Kidney (tissue), 14 donors: Measurements from ENCODE around the gene GRID1. TPM values are rescaled to one million over a fixed set of nuclear protein-coding genes. Genes with fewer than 3 reads are reported as not detected.

Source experiments
- DNase-seq, 5 donors: peaks; one replicate each; pipeline ENCODE4 v3.0.0-alpha.2; 2013 to 2020
- FAIRE-seq: peaks from 2 replicates; lab custom pipeline; 2012; peaks lifted over from hg19 to GRCh38; lab: Jason Lieb, UNC
- H3K27ac ChIP-seq, 2 donors: one replicate each; pipeline ENCODE4 v1.7.0; 2013; ENCODE audit warnings: low read depth in 2 of 2, low read length in 2 of 2, inconsistent platforms in 1 of 2
- H3K27me3 ChIP-seq: one replicate; pipeline ENCODE4 v1.7.1; 2013; ENCODE audit warnings: low read length, inconsistent platforms; ENCODE audit not compliant: control insufficient read depth, insufficient read depth
- H3K36me3 ChIP-seq, 3 donors: one replicate each; pipeline versions ENCODE4 v1.7.0 to v1.7.1; 2013; ENCODE audit warnings: low read length in 3 of 3, control low read depth in 1 of 3, inconsistent platforms in 1 of 3; ENCODE audit not compliant: insufficient read depth in 3 of 3, control insufficient read depth in 2 of 3
- H3K4me1 ChIP-seq, 3 donors: one replicate each; pipeline versions ENCODE4 v1.7.0 to v1.7.1; 2013; ENCODE audit warnings: low read length in 3 of 3, inconsistent platforms in 1 of 3, low read depth in 1 of 3; ENCODE audit not compliant: control insufficient read depth in 2 of 3, insufficient read depth in 2 of 3
- H3K4me3 ChIP-seq, 3 donors: one replicate each; pipeline versions ENCODE4 v1.7.0 to v1.8.1; 2013; ENCODE audit warnings: low read length in 3 of 3, control low read depth in 1 of 3, inconsistent platforms in 1 of 3
- H3K9ac ChIP-seq, 3 donors: one replicate each; pipeline versions ENCODE4 v1.7.0 to v1.7.1; 2013; ENCODE audit warnings: low read length in 3 of 3, control low read depth in 1 of 3, inconsistent platforms in 1 of 3
- H3K9me3 ChIP-seq, 3 donors: one replicate each; pipeline versions ENCODE4 v1.7.0 to v1.7.1; 2013; ENCODE audit warnings: low read length in 3 of 3, control low read depth in 1 of 3, inconsistent platforms in 1 of 3; ENCODE audit not compliant: control insufficient read depth in 2 of 3, insufficient read depth in 1 of 3
- CTCF ChIP-seq: IDR thresholded peaks from 3 replicates; pipeline ENCODE4 v1.5.1; 2012; ENCODE audit warnings: mild to moderate bottlenecking, moderate library complexity, borderline replicate concordance; ENCODE audit not compliant: insufficient read depth; ENCODE audit errors: extremely low read depth
- intact Hi-C: fragments of 100-400 bp; cut with DNase I; formaldehyde crosslinking; loops from one replicate; pipeline ENCODE4 v1.11.1; 2022
- polyA plus RNA-seq: library from polyadenylated mRNA; stranded (reverse); fragments of 350-450 nt; fragmentation: Illumina TruSeq; extraction: RNeasy Lipid Tissue Mini Kit (QIAGEN cat#74804); gene quantifications from one replicate; pipeline ENCODE4 v1.2.3, GENCODE V29; 2014; ENCODE audit warnings: low read depth, low replicate concordance; ENCODE audit not compliant: insufficient read depth
- total RNA-seq: library from RNA; stranded (reverse); fragmentation: NEBNext Ultra II Directional; extraction: Animal tissue kit (Norgen Biotek cat#: 25700); gene quantifications from one replicate; pipeline ENCODE4 v1.2.1, GENCODE V29; 2021
- donor health status: control.
- donor health status: control.
- donor health status: control.
- donor health status: control.
- donor health status: control.
- donor health status: DM: yes; HTN: yes; CAD: no.
- donor health status: Normal renal cell carcinoma (clear cell type).

GRID1 gene
- total and polyA plus RNA-seq, 2 donors from 2014 or later = 0.37 to 1.4 TPM

- no peaks in the 10 kb centered on the region for H3K27me3 ChIP-seq
- DNase-seq = peak in 1 of 5 donors; percentile 3
- no peak for TF ChIP-seq CTCF
- H3K27ac ChIP-seq = no peak overlapping the region
- no peaks in the 10 kb centered on the region for H3K4me1 ChIP-seq
- intact Hi-C loops = no loop called here
- no peak for FAIRE-seq
- no peak overlapping the region for H3K9ac ChIP-seq
- H3K4me3 ChIP-seq = no peak overlapping the region
- H3K36me3 ChIP-seq = no peaks in the 10 kb centered on the region
- H3K9me3 ChIP-seq = no peaks in the 10 kb centered on the region
Measured at GRCh38 chr10:85611746-85612377, 754.7 kb downstream of the GRID1 start.

DNA sequence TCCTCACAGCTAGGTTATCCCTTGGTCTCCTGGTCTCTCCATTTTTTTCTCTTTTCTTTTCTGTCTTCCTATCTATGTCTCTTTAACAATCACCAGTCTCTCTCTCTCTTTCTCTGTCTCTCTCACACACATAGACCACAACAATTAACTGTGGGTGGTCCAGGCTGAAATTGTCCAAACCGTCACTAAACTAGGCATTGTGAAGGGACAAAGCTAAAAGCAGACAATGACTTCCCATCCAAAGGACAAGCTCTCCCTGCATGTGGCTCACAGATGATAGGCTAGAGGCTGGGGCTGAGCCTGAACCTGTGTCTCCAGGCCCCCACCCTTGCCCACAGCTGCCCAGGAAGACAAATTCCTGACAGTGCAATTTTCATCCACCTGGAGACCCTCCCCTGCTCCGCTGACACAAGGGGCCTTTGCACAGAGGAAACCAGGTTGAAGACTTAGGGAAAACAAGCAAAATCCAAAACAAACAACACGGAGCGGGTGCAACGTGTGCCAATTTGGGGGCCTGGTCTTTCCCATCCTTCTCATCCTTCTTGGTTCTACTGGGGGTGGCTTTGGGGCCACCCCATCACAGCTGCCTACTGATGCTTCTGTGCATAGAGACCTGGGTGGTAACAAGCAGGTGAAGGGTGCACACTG, 755.4 kb downstream of the GRID1 start:
- TF ChIP-seq CTCF = no peak
- Histone ChIP-seq H3K9me3 (no peaks in the 10 kb centered on the region), H3K4me3 (no peak overlapping the region), H3K27ac (no peak overlapping the region), H3K4me1 (no peaks in the 10 kb centered on the region), H3K9ac (no peak overlapping the region), H3K27me3 (no peaks in the 10 kb centered on the region), H3K36me3 (no peaks in the 10 kb centered on the region)
- DNase-seq (peak in 1 of 5 donors; percentile 1), FAIRE-seq (no peak)
- intact Hi-C loops = no loop called here

GRCh38 chr10:85610381-85611092, 756.1 kb downstream of the GRID1 start:
- Histone ChIP-seq H3K27me3 (no peaks in the 10 kb centered on the region), H3K27ac (no peak overlapping the region), H3K9ac (no peak overlapping the region), H3K4me3 (no peak overlapping the region), H3K4me1 (no peaks in the 10 kb centered on the region), H3K9me3 (no peaks in the 10 kb centered on the region), H3K36me3 (no peaks in the 10 kb centered on the region)
- TF ChIP-seq CTCF = no peak
- FAIRE-seq (no peak), DNase-seq (peak in 1 of 5 donors; percentile 3)
- intact Hi-C loops = no loop called here
